HEK293 (cell line): ENCODE results near the gene GNG14.

Source experiments
- MEIS1 ChIP-seq: sonication (generic); formaldehyde crosslinking; IDR thresholded peaks from 2 replicates; pipeline ENCODE4 v1.8.1; 2022; ENCODE audit warnings: missing genetic modification reagents, mild to moderate bottlenecking, borderline replicate concordance
- MYNN ChIP-seq: fragments of 450-650 bp; formaldehyde crosslinking; IDR thresholded peaks from 2 replicates; pipeline ENCODE4 v1.5.1; 2016; ENCODE audit warnings: missing biosample characterization, missing genetic modification characterization, borderline replicate concordance
- SP2 ChIP-seq: fragments of 450-650 bp; formaldehyde crosslinking; IDR thresholded peaks from 2 replicates; pipeline ENCODE4 v1.5.1; 2016; ENCODE audit warnings: missing biosample characterization, missing genetic modification characterization
- ZNF121 ChIP-seq: fragments of 450-650 bp; formaldehyde crosslinking; IDR thresholded peaks from 2 replicates; pipeline ENCODE4 v1.5.1; 2016; ENCODE audit warnings: missing biosample characterization, missing genetic modification characterization
- ZNF211 ChIP-seq: fragments of 450-650 bp; formaldehyde crosslinking; IDR thresholded peaks from 2 replicates; pipeline ENCODE4 v1.5.1; 2016; ENCODE audit warnings: low read depth, missing biosample characterization, missing genetic modification characterization
- ZNF292 ChIP-seq: fragments of 450-650 bp; formaldehyde crosslinking; IDR thresholded peaks from 2 replicates; pipeline ENCODE4 v1.5.1; 2016; ENCODE audit warnings: low read depth, missing biosample characterization, missing genetic modification characterization, borderline replicate concordance
- ZNF350 ChIP-seq: fragments of 450-650 bp; formaldehyde crosslinking; IDR thresholded peaks from 2 replicates; pipeline ENCODE4 v1.5.0; 2017; ENCODE audit warnings: missing biosample characterization, mild to moderate bottlenecking, missing genetic modification characterization
- ZNF549 ChIP-seq: fragments of 450-650 bp; IDR thresholded peaks from 2 replicates; pipeline ENCODE4 v1.5.1; 2018; ENCODE audit warnings: missing biosample characterization, missing genetic modification characterization, mild to moderate bottlenecking, inconsistent platforms, moderate library complexity
- ZNF621 ChIP-seq: fragments of 450-650 bp; formaldehyde crosslinking; IDR thresholded peaks from 2 replicates; pipeline ENCODE4 v1.5.1; 2017; ENCODE audit warnings: missing biosample characterization, missing genetic modification characterization
- ZNF747 ChIP-seq: fragments of 450-650 bp; formaldehyde crosslinking; IDR thresholded peaks from 2 replicates; pipeline ENCODE4 v1.5.1; 2016; ENCODE audit warnings: missing biosample characterization, missing genetic modification characterization
- ZNF76 ChIP-seq: fragments of 450-650 bp; formaldehyde crosslinking; IDR thresholded peaks from 2 replicates; pipeline ENCODE4; 2016; ENCODE audit warnings: low read depth, missing biosample characterization, missing genetic modification characterization, borderline replicate concordance
- ZXDB ChIP-seq: fragments of 450-650 bp; formaldehyde crosslinking; IDR thresholded peaks from 2 replicates; pipeline ENCODE4 v1.5.1; 2016; ENCODE audit warnings: missing biosample characterization, missing genetic modification characterization
- TF ChIP-seq, protein P1 (sequence below): fragments of 450-650 bp; formaldehyde crosslinking; IDR thresholded peaks from 2 replicates; pipeline ENCODE4 v1.5.1; 2016; ENCODE audit warnings: missing biosample characterization, missing genetic modification characterization

DNA sequence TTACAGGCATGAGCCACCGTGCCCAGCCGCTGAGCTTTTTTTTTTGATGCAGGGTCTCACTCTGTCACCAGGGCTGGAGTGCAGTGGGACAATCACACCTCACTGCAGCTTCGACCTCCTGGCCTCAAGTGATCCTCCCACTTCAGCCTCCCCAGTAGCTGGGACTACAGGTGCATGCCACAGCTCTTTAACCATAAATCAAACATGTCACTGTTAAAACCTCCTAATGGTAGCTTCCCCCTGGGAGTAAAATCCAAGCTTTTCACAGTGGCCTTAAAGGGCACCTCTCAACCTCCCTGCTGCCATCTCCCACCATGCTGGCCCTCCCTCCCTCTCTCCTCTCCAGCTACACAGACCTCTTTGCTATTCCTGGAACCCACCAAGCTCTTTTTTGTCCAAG lies 2.0 kb upstream of the GNG14 start:
- TF ChIP-seq ZXDB (tag by site-specific recombination) = no peak
- TF ChIP-seq, protein P1, sequence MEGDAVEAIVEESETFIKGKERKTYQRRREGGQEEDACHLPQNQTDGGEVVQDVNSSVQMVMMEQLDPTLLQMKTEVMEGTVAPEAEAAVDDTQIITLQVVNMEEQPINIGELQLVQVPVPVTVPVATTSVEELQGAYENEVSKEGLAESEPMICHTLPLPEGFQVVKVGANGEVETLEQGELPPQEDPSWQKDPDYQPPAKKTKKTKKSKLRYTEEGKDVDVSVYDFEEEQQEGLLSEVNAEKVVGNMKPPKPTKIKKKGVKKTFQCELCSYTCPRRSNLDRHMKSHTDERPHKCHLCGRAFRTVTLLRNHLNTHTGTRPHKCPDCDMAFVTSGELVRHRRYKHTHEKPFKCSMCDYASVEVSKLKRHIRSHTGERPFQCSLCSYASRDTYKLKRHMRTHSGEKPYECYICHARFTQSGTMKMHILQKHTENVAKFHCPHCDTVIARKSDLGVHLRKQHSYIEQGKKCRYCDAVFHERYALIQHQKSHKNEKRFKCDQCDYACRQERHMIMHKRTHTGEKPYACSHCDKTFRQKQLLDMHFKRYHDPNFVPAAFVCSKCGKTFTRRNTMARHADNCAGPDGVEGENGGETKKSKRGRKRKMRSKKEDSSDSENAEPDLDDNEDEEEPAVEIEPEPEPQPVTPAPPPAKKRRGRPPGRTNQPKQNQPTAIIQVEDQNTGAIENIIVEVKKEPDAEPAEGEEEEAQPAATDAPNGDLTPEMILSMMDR (tag by site-specific recombination) = no peak
- TF ChIP-seq ZNF549 = no peak
- no peak for TF ChIP-seq SP2
- no peak for TF ChIP-seq ZNF76 (tag by site-specific recombination)
- no peak for TF ChIP-seq ZNF747 (tag by site-specific recombination)
- no peak for TF ChIP-seq ZNF121 (tag by site-specific recombination)
- TF ChIP-seq ZNF621 (tag by site-specific recombination) = no peak
- no peak for TF ChIP-seq MYNN (tag by site-specific recombination)
- no peak for TF ChIP-seq ZNF292 (tag by site-specific recombination)
- no peak for TF ChIP-seq MEIS1 (CRISPR knock-in tag)
- TF ChIP-seq ZNF211 (tag by site-specific recombination) = no peak
- no peak for TF ChIP-seq ZNF350 (tag by site-specific recombination)
